Measurements from ENCODE around the gene PAQR7. TPM values are rescaled to one million over a fixed set of nuclear protein-coding genes. Genes with fewer than 3 reads are reported as not detected.

Gene PAQR7
- total RNA-seq, 4 donors from 2014 or later, result 6.6 to 18.3 (median 12.1) TPM

DNA sequence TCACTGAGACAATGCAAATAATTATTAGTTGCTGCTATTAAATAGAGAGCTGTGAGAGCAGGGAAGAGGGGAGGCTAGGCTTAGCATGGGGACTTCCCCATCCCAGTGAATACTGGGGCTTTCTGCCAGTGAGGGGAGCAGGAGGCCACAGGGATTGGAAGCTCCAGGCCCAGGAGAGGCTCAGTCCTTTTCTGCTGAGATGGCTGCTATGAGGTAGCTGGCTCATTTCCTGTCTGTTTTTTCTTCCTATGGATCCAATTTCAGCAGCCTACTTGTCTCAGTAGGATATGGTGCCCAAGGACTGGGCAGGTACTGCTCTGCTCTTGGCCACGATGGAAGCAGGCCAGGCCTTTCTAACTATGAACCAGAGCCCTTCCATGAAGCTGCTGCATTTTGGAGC is 20.8 kb upstream of the PAQR7 start:
- intact Hi-C loops (cut with DNase I), result no loop called here
- TF ChIP-seq, protein P1, sequence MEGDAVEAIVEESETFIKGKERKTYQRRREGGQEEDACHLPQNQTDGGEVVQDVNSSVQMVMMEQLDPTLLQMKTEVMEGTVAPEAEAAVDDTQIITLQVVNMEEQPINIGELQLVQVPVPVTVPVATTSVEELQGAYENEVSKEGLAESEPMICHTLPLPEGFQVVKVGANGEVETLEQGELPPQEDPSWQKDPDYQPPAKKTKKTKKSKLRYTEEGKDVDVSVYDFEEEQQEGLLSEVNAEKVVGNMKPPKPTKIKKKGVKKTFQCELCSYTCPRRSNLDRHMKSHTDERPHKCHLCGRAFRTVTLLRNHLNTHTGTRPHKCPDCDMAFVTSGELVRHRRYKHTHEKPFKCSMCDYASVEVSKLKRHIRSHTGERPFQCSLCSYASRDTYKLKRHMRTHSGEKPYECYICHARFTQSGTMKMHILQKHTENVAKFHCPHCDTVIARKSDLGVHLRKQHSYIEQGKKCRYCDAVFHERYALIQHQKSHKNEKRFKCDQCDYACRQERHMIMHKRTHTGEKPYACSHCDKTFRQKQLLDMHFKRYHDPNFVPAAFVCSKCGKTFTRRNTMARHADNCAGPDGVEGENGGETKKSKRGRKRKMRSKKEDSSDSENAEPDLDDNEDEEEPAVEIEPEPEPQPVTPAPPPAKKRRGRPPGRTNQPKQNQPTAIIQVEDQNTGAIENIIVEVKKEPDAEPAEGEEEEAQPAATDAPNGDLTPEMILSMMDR (IDR thresholded peaks at IDR 0.05), result no peak
- TF ChIP-seq POLR2A (IDR thresholded peaks at IDR 0.05), result no peak
- no peak overlapping the region for H3K27ac ChIP-seq
- 71% methylated on average over 1 of the region's 1 CpG; no CpG with 5 or more reads in 1 of the 2 donors for WGBS, 2 donors
- peaks cover 0 to 21% (median 0%) of the 10 kb centered on the region in 3 donors for H3K36me3 ChIP-seq
- no peak overlapping the region for H3K4me3 ChIP-seq
- no peaks in the 10 kb centered on the region for H3K9me3 ChIP-seq
- peaks cover 20 to 56% (median 23%) of the 10 kb centered on the region in 3 donors for H3K4me1 ChIP-seq
- H3K27me3 ChIP-seq, result no peaks in the 10 kb centered on the region
- DNase-seq, result no peak

DNA sequence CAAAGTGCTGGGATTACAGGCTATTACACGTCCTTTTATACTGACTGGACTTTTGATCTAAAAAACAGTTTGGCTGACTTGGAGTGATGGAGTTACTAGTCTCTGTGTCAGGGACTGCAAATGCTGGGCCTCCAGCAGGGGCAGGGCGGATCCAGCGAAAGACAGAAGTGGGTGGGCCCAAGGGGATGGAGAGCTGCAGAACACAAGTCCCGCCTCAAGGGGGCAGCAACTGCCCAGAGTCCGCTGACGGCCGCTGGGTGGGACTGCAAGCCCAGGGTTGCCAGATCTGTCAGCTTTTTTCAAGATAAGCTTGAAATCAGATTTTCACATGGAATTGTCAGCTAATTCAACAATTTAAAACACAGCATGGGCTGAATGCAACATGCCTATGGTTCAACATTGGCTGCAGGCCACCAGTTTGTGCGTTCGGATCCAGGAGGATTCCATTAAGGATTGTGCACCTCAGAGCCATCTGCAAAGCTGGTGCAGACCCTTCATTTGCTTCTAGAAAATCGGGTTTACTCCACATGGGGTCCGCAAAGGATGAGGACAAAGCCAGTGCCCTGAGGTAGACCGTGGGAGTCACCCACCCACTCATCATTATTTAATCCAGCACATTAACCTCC is 20.0 kb upstream of the PAQR7 start:
- peaks cover 20 to 64% (median 29%) of the 10 kb centered on the region in 3 donors for H3K4me1 ChIP-seq
- no peak overlapping the region for H3K4me3 ChIP-seq
- peak; percentile 55 for DNase-seq
- H3K36me3 ChIP-seq, result peaks cover 0 to 13% (median 0%) of the 10 kb centered on the region in 3 donors
- TF ChIP-seq POLR2A (IDR thresholded peaks at IDR 0.05), result no peak
- TF ChIP-seq, protein P1 (IDR thresholded peaks at IDR 0.05), result peak; percentile 93 to 99 (median 99)
- no peaks in the 10 kb centered on the region for H3K9me3 ChIP-seq
- intact Hi-C loops (cut with DNase I), result loop anchor here (1.0 kb wide), 1 partner anchor 103 kb away; the partner anchor contains the start of gene PAFAH2
- H3K27me3 ChIP-seq, result no peaks in the 10 kb centered on the region
- WGBS, 2 donors, result 7 to 28% methylated on average over 9 to 11 of the region's 12 CpGs
- peak overlapping the region in 1 of 4 donors; percentile 43 for H3K27ac ChIP-seq

DNA sequence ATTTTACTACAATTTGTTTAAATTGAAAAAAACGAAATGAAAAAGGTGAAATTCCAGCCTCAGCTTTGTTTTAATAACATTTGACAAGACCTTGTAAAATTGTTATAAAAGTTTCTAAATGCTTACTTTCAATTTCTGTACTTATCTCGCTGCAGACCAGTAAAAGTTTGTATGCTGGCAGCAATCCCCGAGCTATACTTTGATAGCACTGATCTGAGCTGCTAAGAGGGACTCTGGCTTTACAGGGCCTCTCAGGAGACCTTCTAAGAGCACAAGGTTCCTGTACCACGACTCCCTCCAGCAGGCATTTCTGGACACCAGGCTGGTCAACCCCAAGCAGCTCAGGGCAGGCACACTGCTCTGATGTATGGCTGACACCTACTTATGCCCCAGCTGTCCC is 17.6 kb upstream of the PAQR7 start:
- Histone ChIP-seq H3K4me3 (no peak overlapping the region), H3K36me3 (peaks cover 0 to 5% (median 0%) of the 10 kb centered on the region in 3 donors), H3K9me3 (no peaks in the 10 kb centered on the region), H3K4me1 (peaks cover 25 to 64% (median 33%) of the 10 kb centered on the region in 3 donors), H3K27ac (peak overlapping the region in 3 of 4 donors; percentile 31 to 87 (median 87)), H3K27me3 (no peaks in the 10 kb centered on the region)
- TF ChIP-seq POLR2A (IDR thresholded peaks at IDR 0.05), result no peak
- TF ChIP-seq, protein P1 (IDR thresholded peaks at IDR 0.05), result no peak
- intact Hi-C loops (cut with DNase I), result no loop called here
- WGBS, 2 donors, result 63 to 83% methylated on average over 4 of the region's 4 CpGs
- no peak for DNase-seq

DNA sequence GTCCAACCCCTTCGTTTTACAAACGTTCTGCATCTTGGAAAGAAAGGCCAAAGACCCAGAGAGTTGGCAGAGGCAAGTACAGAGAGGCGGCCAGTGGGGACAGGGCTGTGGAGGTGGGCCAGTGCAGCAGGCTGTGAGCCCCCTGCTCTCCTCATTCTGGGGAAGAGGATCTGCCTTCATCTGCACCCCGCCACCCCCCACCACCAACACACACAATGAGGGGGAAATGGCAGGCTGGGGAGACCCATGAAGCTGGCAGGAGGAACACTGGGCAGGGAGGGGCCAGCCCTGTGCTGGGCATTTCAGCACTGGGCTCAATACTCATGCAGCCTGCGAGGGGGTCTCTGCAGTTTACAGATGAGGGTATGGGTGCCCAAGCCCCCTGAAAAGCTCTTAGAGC is 16.1 kb upstream of the PAQR7 start:
- no peak for TF ChIP-seq POLR2A (IDR thresholded peaks at IDR 0.05)
- TF ChIP-seq, protein P1 (IDR thresholded peaks at IDR 0.05), result no peak
- Histone ChIP-seq H3K27me3 (no peaks in the 10 kb centered on the region), H3K36me3 (no peaks in the 10 kb centered on the region), H3K9me3 (no peaks in the 10 kb centered on the region), H3K4me1 (peaks cover 25 to 64% (median 33%) of the 10 kb centered on the region in 3 donors), H3K27ac (peak overlapping the region; percentile 35 to 87 (median 72)), H3K4me3 (no peak overlapping the region)
- intact Hi-C loops (cut with DNase I), result no loop called here
- 67 to 84% methylated on average over 3 of the region's 5 CpGs for WGBS, 2 donors
- DNase-seq, result no peak

DNA sequence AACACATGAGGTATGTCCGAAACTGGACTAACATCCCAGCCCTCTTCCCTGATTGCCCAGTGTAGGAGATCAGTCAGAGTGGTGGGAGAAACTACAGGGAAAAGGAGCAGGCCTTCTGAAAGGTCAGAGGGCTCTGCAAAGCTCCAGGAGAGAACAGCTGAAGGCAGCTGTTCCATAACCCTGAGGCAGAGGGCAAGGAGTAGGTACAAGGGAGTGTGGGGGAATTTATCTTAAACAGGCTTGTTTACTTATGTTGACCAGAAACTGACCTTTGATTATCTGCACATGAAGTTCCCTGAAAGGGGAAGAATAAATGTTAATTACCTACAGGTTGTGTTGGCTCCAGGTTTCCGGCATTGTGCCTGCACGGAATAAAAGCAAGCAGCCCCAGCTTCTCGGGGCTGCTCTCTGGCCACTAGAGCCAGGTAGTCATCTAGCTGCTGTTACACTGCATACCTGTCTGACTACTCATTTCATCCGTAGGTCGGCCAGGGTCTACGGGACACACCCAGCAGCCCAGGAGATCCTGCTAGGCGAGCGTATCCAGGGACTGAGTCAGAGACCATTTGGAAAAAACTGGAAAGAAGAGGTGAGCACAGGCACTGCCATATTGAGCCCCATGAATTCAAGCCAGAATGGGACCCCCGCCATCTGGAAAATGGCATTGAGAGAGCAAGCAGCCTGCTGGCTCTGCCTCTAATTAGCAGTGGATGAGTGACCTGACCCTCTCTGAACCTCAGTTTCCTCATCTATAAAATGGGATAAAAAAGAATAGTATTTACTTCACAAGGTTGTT is 14.9 kb upstream of the PAQR7 start:
- Histone ChIP-seq H3K27me3 (no peaks in the 10 kb centered on the region), H3K36me3 (no peaks in the 10 kb centered on the region), H3K4me1 (peaks cover 22 to 55% (median 24%) of the 10 kb centered on the region in 3 donors), H3K4me3 (no peak overlapping the region), H3K27ac (peak overlapping the region; percentile 71 to 87 (median 76)), H3K9me3 (no peaks in the 10 kb centered on the region)
- DNase-seq, result no peak
- intact Hi-C loops (cut with DNase I), result no loop called here
- TF ChIP-seq POLR2A (IDR thresholded peaks at IDR 0.05), result peak in 1 of 4 donors; percentile 17
- TF ChIP-seq, protein P1 (IDR thresholded peaks at IDR 0.05), result no peak
- WGBS, 2 donors, result 52 to 65% methylated on average over 4 to 10 of the region's 10 CpGs

Data from esophagus squamous epithelium (tissue), 5 donors.